ENCODE measurements around the gene PTPRH.
A peak's percentile ranks its signal among the peaks of the same experiment; 100 is the strongest.
"Not testable (repeated sequence)": the region's sequence is repeated elsewhere in the genome, so short reads cannot be mapped to it uniquely, and the experiment has no call there.

PTPRH gene

GRCh38 chr19:55186080-55186479 is 23.2 kb downstream of the PTPRH start:
- DNase-seq (ENCODE audit: low spot score) = no peak

GRCh38 chr19:55181740-55182139 is 27.6 kb downstream of the PTPRH start:
- DNase-seq (ENCODE audit: low spot score) = no peak

GRCh38 chr19:55179606-55180484 is 29.5 kb downstream of the PTPRH start, which contains the start of gene SYT5:
TSS of gene SYT5 (minus strand) at chr19:55180289. CDS start at chr19:55179041, 1,248 bp downstream.
- no peak for DNase-seq (ENCODE audit: low spot score)

GRCh38 chr19:55178781-55179599 is 30.3 kb downstream of the PTPRH start:
- peak; percentile 89 for DNase-seq (ENCODE audit: low spot score)

- no peak for DNase-seq (ENCODE audit: low spot score)
Observed at GRCh38 chr19:55176076-55176475, 33.2 kb downstream of the PTPRH start.

GRCh38 chr19:55175117-55175867 is 34.0 kb downstream of the PTPRH start:
- no peak for DNase-seq (ENCODE audit: low spot score)

GRCh38 chr19:55174425-55175116 is 34.7 kb downstream of the PTPRH start:
- no peak for DNase-seq (ENCODE audit: low spot score)

- DNase-seq (ENCODE audit: low spot score) = peak; percentile 71
Observed at GRCh38 chr19:55173714-55174409, 35.4 kb downstream of the PTPRH start.

GRCh38 chr19:55173186-55173713 is 36.1 kb downstream of the PTPRH start:
- no peak for DNase-seq (ENCODE audit: low spot score)

- DNase-seq (ENCODE audit: low spot score) = no peak
Observed at GRCh38 chr19:55172741-55173140, 36.6 kb downstream of the PTPRH start.

- DNase-seq (ENCODE audit: low spot score) = not testable (repeated sequence)
Observed at GRCh38 chr19:55172318-55172717, 37.0 kb downstream of the PTPRH start.

- DNase-seq (ENCODE audit: low spot score) = no peak
Observed at GRCh38 chr19:55171440-55171839, 37.9 kb downstream of the PTPRH start.

- no peak for DNase-seq (ENCODE audit: low spot score)
Observed at GRCh38 chr19:55169136-55169535, 40.2 kb downstream of the PTPRH start.

GRCh38 chr19:55166530-55167268 is 42.6 kb downstream of the PTPRH start, which contains the start of gene DNAAF3:
TSS of gene DNAAF3 (minus strand) at chr19:55166613. CDS start at chr19:55166413, 200 bp downstream.
- DNase-seq (ENCODE audit: low spot score) = peak; percentile 94

GRCh38 chr19:55165952-55166529 is 43.3 kb downstream of the PTPRH start:
- DNase-seq (ENCODE audit: low spot score) = peak; percentile 84

GRCh38 chr19:55161571-55162322 is 47.6 kb downstream of the PTPRH start:
- DNase-seq (ENCODE audit: low spot score) = no peak

GRCh38 chr19:55160986-55161365 is 48.3 kb downstream of the PTPRH start:
- DNase-seq (ENCODE audit: low spot score) = no peak

GRCh38 chr19:55160128-55160985 is 48.9 kb downstream of the PTPRH start:
- peak; percentile 81 for DNase-seq (ENCODE audit: low spot score)
